ENCODE data around the gene QRICH1. TPM values are rescaled to one million over a fixed set of nuclear protein-coding genes. Genes with fewer than 3 reads are reported as not detected.
"Not testable (repeated sequence)": the region's sequence is repeated elsewhere in the genome, so short reads cannot be mapped to it uniquely, and the experiment has no call there.

QRICH1 gene
- total RNA-seq, 1 experiment from 2014 or later: 77.3 TPM

DNA sequence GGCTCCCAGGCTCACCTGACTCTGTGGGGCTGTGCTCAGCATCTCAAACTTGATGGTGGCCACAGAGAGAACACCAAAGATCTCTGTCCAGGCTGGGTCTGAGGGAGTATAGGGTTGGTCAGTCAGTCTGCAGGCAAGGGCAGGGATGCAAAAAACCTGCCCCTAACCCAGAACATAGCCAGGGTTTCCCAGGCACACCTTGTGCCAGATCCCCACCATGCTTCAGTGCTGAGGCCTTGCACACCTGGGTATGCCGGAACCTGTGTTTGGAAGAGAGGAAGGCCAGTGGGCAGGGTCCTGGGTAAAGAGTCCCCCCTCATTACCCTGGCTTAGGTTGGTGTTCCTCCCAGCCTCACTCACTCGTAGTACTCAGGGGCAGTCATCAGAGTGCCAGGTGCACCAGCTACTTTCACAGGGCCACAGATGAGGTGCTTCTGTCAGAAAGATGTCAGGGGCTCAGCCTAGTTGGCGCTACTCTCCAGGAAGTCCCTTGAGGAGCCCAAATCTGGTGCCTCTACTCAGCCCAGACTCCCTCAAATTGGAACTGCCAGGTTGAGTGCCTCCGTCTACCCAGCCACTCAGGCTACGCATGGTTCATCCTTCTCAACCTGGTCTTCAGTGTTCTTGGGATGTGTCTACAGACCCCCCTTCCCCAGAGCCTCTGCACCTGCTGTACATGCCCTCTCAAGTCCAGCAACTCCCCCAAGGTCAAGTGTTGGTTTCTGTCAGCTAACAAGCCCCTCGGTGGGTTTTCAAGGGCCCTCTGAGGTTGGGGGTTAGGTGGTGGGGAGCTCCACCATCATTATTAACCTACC is 77.2 kb downstream of the QRICH1 start:
- no peaks in the 10 kb centered on the region for H3K9me3 ChIP-seq
- H3K36me3 ChIP-seq: peaks cover 9% of the 10 kb centered on the region
- DNase-seq: no peak
- no peak overlapping the region for H3K4me3 ChIP-seq
- H3K27me3 ChIP-seq: no peaks in the 10 kb centered on the region

DNA sequence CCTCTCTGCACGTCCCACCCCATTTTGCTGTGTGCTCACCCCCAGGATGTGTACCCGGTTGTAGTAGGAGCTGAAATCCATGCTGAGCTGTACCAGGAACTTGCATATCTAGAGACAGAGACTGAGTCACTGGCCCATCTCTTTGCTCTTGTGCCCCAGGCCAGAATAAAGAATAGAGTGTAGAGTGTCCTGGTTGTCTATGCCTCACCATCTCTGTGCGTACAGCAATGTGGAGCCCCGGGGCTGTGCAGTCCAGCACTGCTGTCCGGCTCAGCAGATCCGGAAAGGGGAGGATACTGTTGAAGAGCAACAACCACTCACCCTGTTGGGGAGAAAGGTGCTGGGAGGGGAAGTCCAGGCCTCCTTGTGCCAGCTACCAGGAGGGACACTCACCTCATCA is 78.1 kb downstream of the QRICH1 start:
- Histone ChIP-seq H3K4me3 (no peak overlapping the region), H3K9me3 (no peaks in the 10 kb centered on the region), H3K27me3 (no peaks in the 10 kb centered on the region), H3K36me3 (peaks cover 9% of the 10 kb centered on the region)
- DNase-seq: no peak

DNA sequence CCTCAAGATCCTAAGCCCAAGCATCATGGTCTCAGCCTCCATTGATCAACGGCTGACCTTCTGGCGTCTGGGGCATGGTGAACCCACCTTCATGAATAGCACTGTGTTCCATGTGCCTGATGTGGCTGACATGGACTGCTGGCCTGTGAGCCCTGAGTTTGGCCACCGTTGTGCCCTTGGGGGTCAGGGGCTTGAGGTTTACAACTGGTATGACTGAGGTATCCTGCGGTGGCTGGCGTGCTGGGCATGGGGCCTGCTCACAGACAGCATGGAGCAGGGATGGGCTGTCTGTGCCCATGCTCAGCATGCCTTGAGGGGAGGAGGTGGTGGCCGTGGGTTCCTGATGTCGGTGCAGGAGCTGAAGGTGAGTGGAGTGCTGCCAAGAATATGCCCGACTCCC is 78.8 kb downstream of the QRICH1 start:
- DNase-seq: no peak
- Histone ChIP-seq H3K36me3 (peaks cover 9% of the 10 kb centered on the region), H3K9me3 (no peaks in the 10 kb centered on the region), H3K27me3 (no peaks in the 10 kb centered on the region), H3K4me3 (no peak overlapping the region)

DNA sequence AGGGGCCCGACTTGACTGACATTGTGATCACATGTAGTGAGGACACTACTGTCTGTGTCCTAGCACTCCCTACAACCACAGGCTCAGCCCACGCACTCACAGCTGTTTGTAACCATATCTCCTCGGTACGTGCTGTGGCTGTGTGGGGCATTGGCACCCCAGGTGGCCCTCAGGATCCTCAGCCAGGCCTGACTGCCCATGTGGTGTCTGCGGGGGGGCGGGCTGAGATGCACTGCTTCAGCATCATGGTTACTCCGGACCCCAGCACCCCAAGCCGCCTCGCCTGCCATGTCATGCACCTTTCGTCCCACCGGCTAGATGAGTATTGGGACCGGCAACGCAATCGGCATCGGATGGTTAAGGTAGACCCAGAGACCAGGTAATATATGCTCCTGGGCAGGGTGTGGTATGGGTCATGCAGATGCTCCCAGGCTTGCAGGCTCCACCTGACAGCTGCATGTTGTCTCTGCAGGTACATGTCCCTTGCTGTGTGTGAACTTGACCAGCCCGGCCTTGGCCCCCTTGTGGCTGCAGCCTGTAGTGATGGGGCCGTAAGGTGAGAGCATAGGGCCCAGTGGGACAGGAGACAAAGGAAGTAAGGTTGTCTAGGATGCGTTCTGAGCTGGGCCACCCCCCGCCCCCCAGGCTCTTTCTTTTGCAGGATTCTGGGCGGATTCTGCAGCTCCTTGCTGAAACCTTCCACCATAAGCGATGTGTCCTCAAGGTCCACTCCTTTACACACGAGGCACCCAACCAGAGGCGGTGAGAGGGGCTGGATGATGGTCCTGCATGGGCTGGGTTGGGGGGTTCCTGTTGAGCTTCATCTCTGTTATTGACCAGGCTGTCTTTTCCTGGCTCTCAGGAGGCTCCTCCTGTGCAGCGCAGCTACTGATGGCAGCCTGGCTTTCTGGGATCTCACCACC is 79.9 kb downstream of the QRICH1 start:
- Histone ChIP-seq H3K4me3 (no peak overlapping the region), H3K36me3 (peaks cover 9% of the 10 kb centered on the region), H3K27me3 (no peaks in the 10 kb centered on the region), H3K9me3 (no peaks in the 10 kb centered on the region)
- no peak for DNase-seq

DNA sequence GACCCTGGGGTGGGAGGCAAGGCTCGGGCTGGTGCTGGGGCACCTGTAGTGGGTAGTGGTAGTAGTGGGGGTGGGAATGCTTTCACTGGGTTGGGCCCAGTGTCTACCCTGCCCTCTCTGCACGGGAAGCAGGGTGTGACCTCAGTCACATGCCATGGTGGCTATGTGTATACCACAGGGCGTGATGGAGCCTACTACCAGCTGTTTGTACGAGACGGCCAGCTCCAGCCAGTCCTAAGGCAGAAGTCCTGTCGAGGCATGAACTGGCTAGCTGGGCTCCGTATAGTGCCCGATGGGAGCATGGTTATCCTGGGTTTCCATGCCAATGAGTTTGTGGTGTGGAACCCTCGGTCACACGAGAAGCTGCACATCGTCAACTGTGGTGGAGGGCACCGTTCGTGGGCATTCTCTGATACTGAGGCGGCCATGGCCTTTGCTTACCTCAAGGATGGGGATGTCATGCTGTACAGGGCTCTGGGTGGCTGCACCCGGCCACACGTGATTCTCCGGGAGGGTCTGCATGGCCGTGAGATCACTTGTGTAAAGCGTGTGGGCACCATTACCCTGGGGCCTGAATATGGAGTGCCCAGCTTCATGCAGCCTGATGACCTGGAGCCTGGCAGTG is 80.6 kb downstream of the QRICH1 start:
- no peaks in the 10 kb centered on the region for H3K9me3 ChIP-seq
- no peak overlapping the region for H3K4me3 ChIP-seq
- H3K36me3 ChIP-seq: peaks cover 9% of the 10 kb centered on the region
- no peak for DNase-seq
- no peaks in the 10 kb centered on the region for H3K27me3 ChIP-seq

DNA sequence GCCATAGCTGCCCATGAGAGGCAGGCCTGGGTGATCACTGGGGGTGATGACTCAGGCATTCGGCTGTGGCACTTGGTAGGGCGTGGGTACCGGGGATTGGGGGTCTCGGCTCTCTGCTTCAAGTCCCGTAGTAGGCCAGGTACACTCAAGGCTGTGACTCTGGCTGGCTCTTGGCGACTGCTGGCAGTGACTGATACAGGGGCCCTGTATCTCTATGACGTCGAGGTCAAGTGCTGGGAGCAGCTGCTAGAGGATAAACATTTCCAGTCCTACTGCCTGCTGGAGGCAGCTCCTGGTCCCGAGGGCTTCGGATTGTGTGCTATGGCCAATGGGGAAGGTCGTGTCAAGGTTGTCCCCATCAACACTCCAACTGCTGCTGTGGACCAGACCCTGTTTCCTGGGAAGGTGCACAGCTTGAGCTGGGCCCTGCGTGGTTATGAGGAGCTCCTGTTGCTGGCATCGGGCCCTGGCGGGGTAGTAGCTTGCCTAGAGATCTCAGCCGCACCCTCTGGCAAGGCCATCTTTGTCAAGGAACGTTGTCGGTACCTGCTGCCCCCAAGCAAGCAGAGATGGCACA is 81.3 kb downstream of the QRICH1 start:
- Histone ChIP-seq H3K9me3 (no peaks in the 10 kb centered on the region), H3K36me3 (peaks cover 9% of the 10 kb centered on the region), H3K27me3 (no peaks in the 10 kb centered on the region), H3K4me3 (no peak overlapping the region)
- no peak for DNase-seq

DNA sequence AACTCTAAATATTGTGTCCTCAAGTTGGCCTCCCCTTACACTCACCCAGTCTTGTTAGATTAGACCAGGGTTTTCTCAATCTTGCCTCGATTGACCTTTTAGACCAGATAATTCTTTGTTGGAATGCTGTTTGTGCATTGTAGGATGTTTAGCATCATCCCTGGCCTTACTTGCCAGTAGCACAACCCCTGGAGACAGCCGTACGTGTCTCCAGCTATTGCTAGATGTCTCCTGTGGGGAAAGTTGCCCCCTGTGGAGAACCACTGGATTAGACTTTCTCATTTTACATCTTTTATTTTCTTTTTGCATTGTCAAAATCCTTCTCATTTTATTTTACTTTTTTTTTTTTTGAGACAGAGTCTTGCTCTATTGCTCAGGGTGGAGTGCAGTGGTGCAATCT is 84.5 kb downstream of the QRICH1 start:
- Histone ChIP-seq H3K4me3 (no peak overlapping the region), H3K9me3 (no peaks in the 10 kb centered on the region), H3K27me3 (no peaks in the 10 kb centered on the region), H3K36me3 (peaks cover 2% of the 10 kb centered on the region; the same call in 1 of the 2 replicates)
- no peak for DNase-seq

DNA sequence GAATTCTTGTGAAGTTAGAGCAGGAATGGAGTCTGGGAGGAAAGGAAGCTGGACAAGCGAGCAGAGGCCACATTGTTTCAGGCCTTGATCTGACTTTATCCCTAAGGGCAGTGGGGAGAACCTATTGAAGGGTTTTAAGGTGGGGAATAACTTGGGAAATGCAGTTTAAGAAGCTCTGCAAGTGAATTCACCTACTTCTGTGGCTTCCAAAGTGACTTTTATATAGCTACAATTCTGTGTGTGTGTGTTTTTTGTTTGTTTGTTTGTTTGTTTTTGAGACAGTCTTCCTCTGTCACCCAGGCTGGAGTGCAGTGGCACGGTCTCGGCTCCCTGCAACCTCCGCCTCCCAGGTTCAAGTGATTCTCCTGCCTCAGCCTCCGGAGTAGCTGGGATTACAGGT is 85.2 kb downstream of the QRICH1 start:
- H3K4me3 ChIP-seq, H3K9me3 ChIP-seq, DNase-seq, H3K36me3 ChIP-seq, H3K27me3 ChIP-seq: not testable (repeated sequence)

DNA sequence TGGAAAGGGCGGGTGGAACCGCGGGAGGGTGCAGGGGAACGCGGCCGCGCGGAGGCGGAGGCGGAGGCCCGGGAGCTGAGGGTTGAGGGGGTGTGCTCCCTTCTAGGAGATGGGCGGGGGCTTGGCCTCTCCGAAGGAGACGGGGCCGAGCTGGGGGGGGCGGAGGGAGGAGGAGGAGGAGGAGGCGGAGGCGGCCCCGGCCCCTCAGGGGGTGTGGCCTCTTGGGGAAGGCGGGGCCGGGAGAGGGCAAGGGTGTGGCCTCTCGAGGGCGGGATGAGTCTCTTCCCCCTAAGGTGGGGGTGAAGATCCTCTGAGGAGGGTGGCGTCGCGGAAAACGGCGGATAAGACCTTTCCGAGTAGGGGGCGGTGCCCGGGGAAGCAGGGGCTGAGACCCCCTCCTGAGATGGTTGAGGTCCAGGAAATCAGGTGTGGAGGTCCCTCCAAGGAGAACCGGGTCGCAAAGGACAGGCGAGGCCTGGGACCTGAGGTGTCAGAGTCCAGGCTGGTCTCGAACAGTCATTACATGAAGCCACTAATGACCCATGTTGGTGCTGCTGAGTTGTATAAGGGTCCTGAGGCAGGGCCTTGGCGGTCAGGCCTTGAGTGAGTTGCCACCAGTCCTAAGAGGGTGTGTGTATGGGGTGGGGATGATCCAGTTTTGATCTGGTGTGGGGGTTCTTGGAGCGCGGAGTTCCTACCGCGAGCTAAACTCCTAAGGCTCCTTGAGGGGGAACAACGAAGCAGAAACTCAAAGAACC is 85.9 kb downstream of the QRICH1 start:
- H3K4me3 ChIP-seq: peak overlapping the region; percentile 73
- no peaks in the 10 kb centered on the region for H3K27me3 ChIP-seq
- peaks cover 2% of the 10 kb centered on the region; the same call in 1 of the 2 replicates for H3K36me3 ChIP-seq
- H3K9me3 ChIP-seq: no peaks in the 10 kb centered on the region
- DNase-seq: peak; percentile 82

DNA sequence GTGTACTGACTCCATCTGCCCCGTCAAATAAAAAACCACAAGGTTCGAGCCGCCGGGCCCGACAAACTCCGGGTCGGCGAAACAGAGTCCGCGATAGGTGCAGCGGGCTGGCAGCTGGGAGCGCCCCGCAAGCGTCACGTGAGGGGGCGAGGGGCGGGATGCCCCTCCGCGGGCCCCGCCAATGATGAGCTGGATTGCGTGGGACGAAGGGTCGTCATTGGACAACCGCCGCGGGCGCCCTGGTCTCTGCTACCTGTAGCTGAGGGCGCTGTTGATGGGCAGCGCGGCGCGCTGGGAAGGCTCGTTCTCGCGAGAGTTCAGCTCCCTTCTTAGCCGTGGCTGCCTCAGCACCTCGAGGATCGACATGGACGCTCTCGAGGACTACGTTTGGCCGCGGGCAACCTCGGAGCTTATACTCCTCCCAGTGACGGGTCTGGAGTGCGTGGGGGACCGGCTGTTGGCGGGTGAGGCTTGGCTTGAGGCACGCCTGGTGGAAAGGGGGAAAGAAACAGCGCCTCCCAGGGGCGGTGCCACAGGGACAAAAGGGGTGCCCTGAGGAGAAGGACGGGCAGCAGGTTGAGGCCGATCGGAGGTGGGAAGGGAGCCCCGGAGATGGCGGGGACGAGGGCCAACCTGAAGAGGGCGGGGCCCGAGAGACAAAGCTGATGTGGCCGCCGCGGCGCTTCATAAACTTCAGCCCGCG is 86.7 kb downstream of the QRICH1 start, which contains the start of gene WDR6:
TSS of gene WDR6 (plus strand) at position 324 of the 703 bp plus-strand sequence. CDS start at position 365, 41 bp downstream.
- no peaks in the 10 kb centered on the region for H3K27me3 ChIP-seq
- peak within 1 kb of the TSS; percentile 73 for H3K4me3 ChIP-seq
- 0 out of 2 replicates have a peak, but pooled peaks cover 2% of the 10 kb centered on the region for H3K36me3 ChIP-seq
- H3K9me3 ChIP-seq: no peaks in the 10 kb centered on the region
- DNase-seq: peak; percentile 96

DNA sequence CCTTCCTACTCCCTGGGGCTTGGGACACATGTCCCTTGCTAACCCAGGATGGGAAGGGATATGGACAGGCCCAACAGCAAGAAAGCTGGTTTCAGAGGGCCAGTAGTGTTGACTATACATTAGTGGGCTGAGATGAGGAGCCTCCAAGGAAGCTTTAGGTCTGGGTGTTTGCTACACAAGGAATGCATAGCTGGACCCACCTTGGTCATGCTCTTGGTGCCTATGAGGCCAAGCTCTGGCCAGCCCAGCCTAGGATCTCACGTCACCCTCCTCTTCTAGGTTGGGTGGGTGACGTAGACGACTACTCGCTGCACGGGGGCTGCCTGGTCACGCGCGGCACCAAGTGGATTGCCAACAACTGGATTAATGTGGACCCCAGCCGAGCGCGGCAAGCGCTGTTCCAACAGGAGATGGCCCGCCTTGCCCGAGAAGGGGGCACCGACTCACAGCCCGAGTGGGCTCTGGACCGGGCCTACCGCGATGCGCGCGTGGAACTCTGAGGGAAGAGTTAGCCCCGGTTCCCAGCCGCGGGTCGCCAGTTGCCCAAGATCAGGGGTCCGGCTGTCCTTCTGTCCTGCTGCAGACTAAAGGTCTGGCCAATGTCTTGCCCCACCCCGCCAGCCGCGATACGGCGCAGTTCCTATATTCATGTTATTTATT is 87.3 kb downstream of the QRICH1 start:
- Histone ChIP-seq H3K9me3 (no peaks in the 10 kb centered on the region), H3K36me3 (no peaks in the 10 kb centered on the region), H3K4me3 (peak overlapping the region; percentile 73), H3K27me3 (no peaks in the 10 kb centered on the region)
- DNase-seq: no peak

DNA sequence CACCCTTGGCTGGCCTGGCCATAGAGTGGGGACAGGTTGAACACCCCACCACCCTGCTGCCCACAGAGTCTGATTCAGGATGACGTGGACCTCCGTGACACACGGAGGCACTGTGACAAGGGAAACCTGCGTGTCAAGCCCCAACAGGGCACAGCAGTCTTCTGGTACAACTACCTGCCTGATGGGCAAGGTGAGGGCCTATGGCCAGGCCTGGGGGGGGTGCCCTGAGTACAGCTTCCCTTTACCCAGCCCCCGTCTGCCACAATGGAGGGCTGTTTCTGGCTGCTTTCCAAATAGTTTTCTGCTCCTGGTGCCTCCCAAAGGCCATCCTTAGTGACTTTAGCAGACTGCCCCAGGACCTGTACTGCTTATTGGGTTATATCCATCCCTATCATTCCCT is 87.9 kb downstream of the QRICH1 start:
- H3K4me3 ChIP-seq: peak overlapping the region; percentile 73
- no peaks in the 10 kb centered on the region for H3K36me3 ChIP-seq
- no peaks in the 10 kb centered on the region for H3K9me3 ChIP-seq
- H3K27me3 ChIP-seq: no peaks in the 10 kb centered on the region
- no peak for DNase-seq

DNA sequence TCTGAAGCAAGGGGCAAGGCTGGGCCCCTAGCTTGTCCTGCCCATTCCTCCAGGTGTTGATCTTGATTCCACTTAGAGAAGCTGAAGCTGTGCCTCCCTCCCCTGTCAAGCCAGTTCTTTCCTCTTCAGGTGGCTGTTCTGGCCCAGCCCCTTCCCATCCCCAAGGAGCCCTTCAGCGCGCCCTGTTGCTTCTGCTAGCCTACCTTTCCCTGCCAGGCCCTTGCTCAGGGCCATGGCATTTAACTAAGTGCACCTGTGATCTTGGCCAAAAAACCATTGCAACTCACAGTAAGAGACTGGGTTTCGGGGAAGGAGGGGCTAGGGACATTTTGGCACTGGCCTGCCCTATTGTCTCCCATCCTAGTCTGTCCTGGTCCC is 88.6 kb downstream of the QRICH1 start:
- no peaks in the 10 kb centered on the region for H3K36me3 ChIP-seq
- H3K27me3 ChIP-seq: no peaks in the 10 kb centered on the region
- DNase-seq: no peak
- no peak overlapping the region for H3K4me3 ChIP-seq
- no peaks in the 10 kb centered on the region for H3K9me3 ChIP-seq

DNA sequence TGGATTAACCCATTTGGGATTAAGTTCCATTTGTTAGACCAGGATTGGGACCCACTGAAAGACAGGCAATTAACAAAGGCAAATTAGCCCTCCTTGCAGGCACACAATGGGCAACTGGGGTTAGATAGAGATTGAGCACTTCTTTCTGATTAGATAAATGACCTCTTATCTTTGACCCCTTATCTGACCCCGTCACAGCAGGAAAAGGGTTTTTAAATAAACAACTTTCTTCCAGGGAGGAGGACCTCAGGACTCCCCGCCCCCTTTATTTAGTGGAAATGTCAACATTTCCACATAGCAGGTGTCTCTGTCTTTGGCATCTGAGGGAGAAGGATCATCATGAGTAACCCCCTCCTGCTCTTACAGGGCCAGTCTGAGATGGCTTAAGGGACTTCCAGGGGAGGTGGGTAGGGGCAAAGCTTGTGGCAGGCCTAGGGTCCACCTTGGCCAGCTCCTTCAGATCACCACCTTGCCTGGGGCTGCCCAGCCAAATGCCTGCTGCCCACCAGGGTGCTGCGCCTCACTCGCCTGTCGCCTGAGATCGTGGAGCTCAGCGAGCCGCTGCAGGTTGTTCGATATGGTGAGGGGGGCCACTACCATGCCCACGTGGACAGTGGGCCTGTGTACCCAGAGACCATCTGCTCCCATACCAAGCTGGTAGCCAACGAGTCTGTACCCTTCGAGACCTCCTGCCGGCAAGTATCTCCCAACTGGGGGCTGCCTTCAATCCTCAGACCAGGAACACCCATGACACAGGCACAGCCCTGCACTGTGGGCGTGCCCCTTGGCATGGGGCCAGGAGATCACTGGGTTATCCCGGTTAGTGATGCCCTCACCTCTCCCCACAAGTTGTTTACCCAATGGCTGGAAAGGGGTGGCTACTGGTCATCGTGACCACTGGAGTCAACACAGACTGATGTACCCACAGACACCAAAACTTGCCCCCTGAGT is 89.2 kb downstream of the QRICH1 start:
- no peaks in the 10 kb centered on the region for H3K27me3 ChIP-seq
- H3K4me3 ChIP-seq: no peak overlapping the region
- DNase-seq: no peak
- H3K36me3 ChIP-seq: no peaks in the 10 kb centered on the region
- H3K9me3 ChIP-seq: no peaks in the 10 kb centered on the region
